ENCODE data around the gene GALNT18.

GALNT18 gene

GRCh38 chr11:11446967-11447366 is 174.8 kb downstream of the GALNT18 start:
- no peak for ATAC-seq
- no peak for TF ChIP-seq ZC3H10 (CRISPR knock-in tag; IDR thresholded peaks at IDR 0.05)
- no peak for TF ChIP-seq SNAI2 (CRISPR knock-in tag; IDR thresholded peaks at IDR 0.05)
- TF ChIP-seq, protein P1, sequence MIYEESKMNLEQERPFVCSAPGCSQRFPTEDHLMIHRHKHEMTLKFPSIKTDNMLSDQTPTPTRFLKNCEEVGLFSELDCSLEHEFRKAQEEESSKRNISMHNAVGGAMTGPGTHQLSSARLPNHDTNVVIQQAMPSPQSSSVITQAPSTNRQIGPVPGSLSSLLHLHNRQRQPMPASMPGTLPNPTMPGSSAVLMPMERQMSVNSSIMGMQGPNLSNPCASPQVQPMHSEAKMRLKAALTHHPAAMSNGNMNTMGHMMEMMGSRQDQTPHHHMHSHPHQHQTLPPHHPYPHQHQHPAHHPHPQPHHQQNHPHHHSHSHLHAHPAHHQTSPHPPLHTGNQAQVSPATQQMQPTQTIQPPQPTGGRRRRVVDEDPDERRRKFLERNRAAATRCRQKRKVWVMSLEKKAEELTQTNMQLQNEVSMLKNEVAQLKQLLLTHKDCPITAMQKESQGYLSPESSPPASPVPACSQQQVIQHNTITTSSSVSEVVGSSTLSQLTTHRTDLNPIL (CRISPR knock-in tag; IDR thresholded peaks at IDR 0.05; ENCODE audit: low read depth) = no peak
- TF ChIP-seq, protein P2, sequence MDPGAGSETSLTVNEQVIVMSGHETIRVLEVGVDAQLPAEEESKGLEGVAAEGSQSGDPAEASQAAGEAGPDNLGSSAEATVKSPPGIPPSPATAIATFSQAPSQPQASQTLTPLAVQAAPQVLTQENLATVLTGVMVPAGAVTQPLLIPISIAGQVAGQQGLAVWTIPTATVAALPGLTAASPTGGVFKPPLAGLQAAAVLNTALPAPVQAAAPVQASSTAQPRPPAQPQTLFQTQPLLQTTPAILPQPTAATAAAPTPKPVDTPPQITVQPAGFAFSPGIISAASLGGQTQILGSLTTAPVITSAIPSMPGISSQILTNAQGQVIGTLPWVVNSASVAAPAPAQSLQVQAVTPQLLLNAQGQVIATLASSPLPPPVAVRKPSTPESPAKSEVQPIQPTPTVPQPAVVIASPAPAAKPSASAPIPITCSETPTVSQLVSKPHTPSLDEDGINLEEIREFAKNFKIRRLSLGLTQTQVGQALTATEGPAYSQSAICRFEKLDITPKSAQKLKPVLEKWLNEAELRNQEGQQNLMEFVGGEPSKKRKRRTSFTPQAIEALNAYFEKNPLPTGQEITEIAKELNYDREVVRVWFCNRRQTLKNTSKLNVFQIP (CRISPR knock-in tag; IDR thresholded peaks at IDR 0.05; ENCODE audit: borderline replicate concordance, low read depth) = no peak

- TF ChIP-seq, protein P2 (CRISPR knock-in tag; IDR thresholded peaks at IDR 0.05; ENCODE audit: borderline replicate concordance, low read depth) = no peak
- TF ChIP-seq TOX (CRISPR knock-in tag; IDR thresholded peaks at IDR 0.05; ENCODE audit: borderline replicate concordance) = no peak
- no peak for TF ChIP-seq ZNF70 (CRISPR knock-in tag; IDR thresholded peaks at IDR 0.05)
- no peak for TF ChIP-seq SNAI2 (CRISPR knock-in tag; IDR thresholded peaks at IDR 0.05)
- TF ChIP-seq ZFP30 (CRISPR knock-in tag; IDR thresholded peaks at IDR 0.05) = no peak
- no peak for TF ChIP-seq ISL1 (CRISPR knock-in tag; IDR thresholded peaks at IDR 0.05)
- no peak for TF ChIP-seq RARB (CRISPR knock-in tag; IDR thresholded peaks at IDR 0.05)
- TF ChIP-seq, protein P3, sequence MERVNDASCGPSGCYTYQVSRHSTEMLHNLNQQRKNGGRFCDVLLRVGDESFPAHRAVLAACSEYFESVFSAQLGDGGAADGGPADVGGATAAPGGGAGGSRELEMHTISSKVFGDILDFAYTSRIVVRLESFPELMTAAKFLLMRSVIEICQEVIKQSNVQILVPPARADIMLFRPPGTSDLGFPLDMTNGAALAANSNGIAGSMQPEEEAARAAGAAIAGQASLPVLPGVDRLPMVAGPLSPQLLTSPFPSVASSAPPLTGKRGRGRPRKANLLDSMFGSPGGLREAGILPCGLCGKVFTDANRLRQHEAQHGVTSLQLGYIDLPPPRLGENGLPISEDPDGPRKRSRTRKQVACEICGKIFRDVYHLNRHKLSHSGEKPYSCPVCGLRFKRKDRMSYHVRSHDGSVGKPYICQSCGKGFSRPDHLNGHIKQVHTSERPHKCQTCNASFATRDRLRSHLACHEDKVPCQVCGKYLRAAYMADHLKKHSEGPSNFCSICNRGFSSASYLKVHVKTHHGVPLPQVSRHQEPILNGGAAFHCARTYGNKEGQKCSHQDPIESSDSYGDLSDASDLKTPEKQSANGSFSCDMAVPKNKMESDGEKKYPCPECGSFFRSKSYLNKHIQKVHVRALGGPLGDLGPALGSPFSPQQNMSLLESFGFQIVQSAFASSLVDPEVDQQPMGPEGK (CRISPR knock-in tag; IDR thresholded peaks at IDR 0.05; ENCODE audit: borderline replicate concordance) = no peak
- TF ChIP-seq, protein P1 (CRISPR knock-in tag; IDR thresholded peaks at IDR 0.05; ENCODE audit: low read depth) = no peak
- TF ChIP-seq TSHZ2 (CRISPR knock-in tag; IDR thresholded peaks at IDR 0.05) = no peak
- TF ChIP-seq PPARA (CRISPR knock-in tag; IDR thresholded peaks at IDR 0.05; ENCODE audit: borderline replicate concordance) = no peak
- no peak for TF ChIP-seq TCF4 (CRISPR knock-in tag; IDR thresholded peaks at IDR 0.05; ENCODE audit: borderline replicate concordance)
- no peak for TF ChIP-seq CSDC2 (CRISPR knock-in tag; IDR thresholded peaks at IDR 0.05)
- no peak for TF ChIP-seq ARNTL (CRISPR knock-in tag; IDR thresholded peaks at IDR 0.05; ENCODE audit: borderline replicate concordance, low read depth)
- no peak for TF ChIP-seq ESRRG (CRISPR knock-in tag; IDR thresholded peaks at IDR 0.05)
- TF ChIP-seq, protein P4, sequence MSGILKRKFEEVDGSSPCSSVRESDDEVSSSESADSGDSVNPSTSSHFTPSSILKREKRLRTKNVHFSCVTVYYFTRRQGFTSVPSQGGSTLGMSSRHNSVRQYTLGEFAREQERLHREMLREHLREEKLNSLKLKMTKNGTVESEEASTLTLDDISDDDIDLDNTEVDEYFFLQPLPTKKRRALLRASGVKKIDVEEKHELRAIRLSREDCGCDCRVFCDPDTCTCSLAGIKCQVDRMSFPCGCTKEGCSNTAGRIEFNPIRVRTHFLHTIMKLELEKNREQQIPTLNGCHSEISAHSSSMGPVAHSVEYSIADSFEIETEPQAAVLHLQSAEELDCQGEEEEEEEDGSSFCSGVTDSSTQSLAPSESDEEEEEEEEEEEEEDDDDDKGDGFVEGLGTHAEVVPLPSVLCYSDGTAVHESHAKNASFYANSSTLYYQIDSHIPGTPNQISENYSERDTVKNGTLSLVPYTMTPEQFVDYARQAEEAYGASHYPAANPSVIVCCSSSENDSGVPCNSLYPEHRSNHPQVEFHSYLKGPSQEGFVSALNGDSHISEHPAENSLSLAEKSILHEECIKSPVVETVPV (CRISPR knock-in tag; IDR thresholded peaks at IDR 0.05) = no peak
- TF ChIP-seq OSR1 (CRISPR knock-in tag; IDR thresholded peaks at IDR 0.05) = no peak
- no peak for ATAC-seq
These were observed 175.2 kb downstream of the GALNT18 start for GRCh38 chr11:11446564-11446963.

Data from SK-N-SH treated with all-trans-retinoic acid at 6 μM for 48 hours (cell line).